HepG2 (cell line): ENCODE results near the gene PRCD. TPM values are rescaled to one million over a fixed set of nuclear protein-coding genes. Genes with fewer than 3 reads are reported as not detected.

Experiments
- CEBPB ChIP-seq: IDR thresholded peaks from 2 replicates; pipeline ENCODE4 v1.6.1; 2011; ENCODE audit warnings: low read depth, low read length, improper control_type of control experiment, borderline replicate concordance
- FOXP1 ChIP-seq, 2 experiments: fragments of 450-650 bp in 1 of 2; IDR thresholded peaks; 2 replicates each; pipeline ENCODE4 v1.6.1; 2017 to 2018; ENCODE audit warnings: antibody characterized with exemption in 1 of 2
- KMT2A ChIP-seq: sonication (generic); formaldehyde crosslinking; IDR thresholded peaks from 2 replicates; pipeline ENCODE4 v1.4.0; 2020; ENCODE audit warnings: missing genetic modification reagents
- LCORL ChIP-seq, 2 experiments: fragments of 450-650 bp in 1 of 2; sonication (generic) in 1 of 2; formaldehyde crosslinking in 1 of 2; IDR thresholded peaks; 2 replicates each; pipeline versions ENCODE4 v1.5.0 to v1.6.1; 2017 to 2020; ENCODE audit warnings: antibody characterized with exemption in 1 of 2, missing genetic modification reagents in 1 of 2
- MTF1 ChIP-seq: sonication (generic); formaldehyde crosslinking; IDR thresholded peaks from 2 replicates; pipeline ENCODE4 v1.5.0; 2020; ENCODE audit warnings: missing genetic modification reagents
- MXD4 ChIP-seq: IDR thresholded peaks from 2 replicates; pipeline ENCODE4 v1.6.1; 2016; ENCODE audit warnings: mild to moderate bottlenecking, missing biosample characterization, missing genetic modification reagents
- MXI1 ChIP-seq: IDR thresholded peaks from 3 replicates; pipeline ENCODE4 v1.6.1; 2012; ENCODE audit warnings: low read depth, low read length, inconsistent platforms, borderline replicate concordance
- NRL ChIP-seq: sonication (generic); formaldehyde crosslinking; IDR thresholded peaks from 2 replicates; pipeline ENCODE4 v1.5.0; 2020; ENCODE audit warnings: missing genetic modification reagents, mild to moderate bottlenecking, moderate library complexity, borderline replicate concordance
- PAF1 ChIP-seq: IDR thresholded peaks from 2 replicates; pipeline ENCODE4 v1.6.1; 2016; ENCODE audit warnings: missing genetic modification reagents, missing compliant biosample characterization
- SALL1 ChIP-seq: sonication (generic); formaldehyde crosslinking; IDR thresholded peaks from 2 replicates; pipeline ENCODE4 v1.8.0; 2022; ENCODE audit warnings: mild to moderate bottlenecking, missing genetic modification reagents
- THRA ChIP-seq: sonication (generic); formaldehyde crosslinking; IDR thresholded peaks from 2 replicates; pipeline ENCODE4 v1.4.0; 2020; ENCODE audit warnings: missing genetic modification reagents, borderline replicate concordance
- ZFP41 ChIP-seq: sonication (generic); formaldehyde crosslinking; IDR thresholded peaks from 2 replicates; pipeline ENCODE4 v1.4.0; 2020; ENCODE audit warnings: mild to moderate bottlenecking, missing genetic modification reagents, borderline replicate concordance
- ZKSCAN8 ChIP-seq: IDR thresholded peaks from 2 replicates; pipeline ENCODE4 v1.6.1; 2016; ENCODE audit warnings: borderline replicate concordance, missing genetic modification reagents, missing compliant biosample characterization
- ZNF256 ChIP-seq: sonication (generic); formaldehyde crosslinking; conservative IDR thresholded peaks from 2 replicates; pipeline ENCODE4 v1.4.0; 2020; ENCODE audit warnings: missing genetic modification reagents
- ZNF652 ChIP-seq: IDR thresholded peaks from 2 replicates; pipeline ENCODE4 v1.6.1; 2016; ENCODE audit warnings: low read depth, borderline replicate concordance
- ZNF709 ChIP-seq: sonication (generic); formaldehyde crosslinking; IDR thresholded peaks from 2 replicates; pipeline ENCODE4 v1.5.0; 2020; ENCODE audit warnings: mild to moderate bottlenecking, missing genetic modification reagents
- ZNF776 ChIP-seq: sonication (generic); formaldehyde crosslinking; IDR thresholded peaks from 2 replicates; pipeline ENCODE4 v1.4.0; 2020; ENCODE audit warnings: mild to moderate bottlenecking, missing genetic modification reagents
- ZSCAN9 ChIP-seq: IDR thresholded peaks from 2 replicates; pipeline ENCODE4 v1.6.1; 2016; ENCODE audit warnings: borderline replicate concordance
- polyA plus RNA-seq, 8 experiments: library from polyadenylated mRNA; depleted of rRNA in 3 of 8; stranded (reverse) in 7 of 8; unstranded in 1 of 8; fragments of >200 nt; fragmentation: Illumina TruSeq in 4 of 8; extraction: Trizol in 4 of 8; gene quantifications; 2 replicates each; pipeline versions ENCODE4 v1.2.1 to v1.2.3, GENCODE V29; 2011 to 2016; ENCODE audit warnings: low read depth in 4 of 8, missing spikeins in 1 of 8, mixed read lengths in 1 of 8; ENCODE audit not compliant: insufficient read depth in 1 of 8
- total RNA-seq, 5 experiments: library from RNA; depleted of rRNA; stranded (reverse); fragments of >200 nt; fragmentation: Illumina TruSeq; extraction: Trizol; gene quantifications; 2 replicates each; pipeline ENCODE4 v1.2.3, GENCODE V29; 2016; ENCODE audit warnings: low read depth in 1 of 5
- TF ChIP-seq, protein P1 (sequence below): sonication (generic); formaldehyde crosslinking; IDR thresholded peaks from 2 replicates; pipeline ENCODE4 v1.5.0; 2020; ENCODE audit warnings: mild to moderate bottlenecking, missing genetic modification reagents, borderline replicate concordance

PRCD gene
- total and polyA plus RNA-seq, 2 of the 13 experiments (the other 11 are each of a cell fraction or from before 2014, with no cell fraction given) = 0.51 TPM; not detected in 1

DNA sequence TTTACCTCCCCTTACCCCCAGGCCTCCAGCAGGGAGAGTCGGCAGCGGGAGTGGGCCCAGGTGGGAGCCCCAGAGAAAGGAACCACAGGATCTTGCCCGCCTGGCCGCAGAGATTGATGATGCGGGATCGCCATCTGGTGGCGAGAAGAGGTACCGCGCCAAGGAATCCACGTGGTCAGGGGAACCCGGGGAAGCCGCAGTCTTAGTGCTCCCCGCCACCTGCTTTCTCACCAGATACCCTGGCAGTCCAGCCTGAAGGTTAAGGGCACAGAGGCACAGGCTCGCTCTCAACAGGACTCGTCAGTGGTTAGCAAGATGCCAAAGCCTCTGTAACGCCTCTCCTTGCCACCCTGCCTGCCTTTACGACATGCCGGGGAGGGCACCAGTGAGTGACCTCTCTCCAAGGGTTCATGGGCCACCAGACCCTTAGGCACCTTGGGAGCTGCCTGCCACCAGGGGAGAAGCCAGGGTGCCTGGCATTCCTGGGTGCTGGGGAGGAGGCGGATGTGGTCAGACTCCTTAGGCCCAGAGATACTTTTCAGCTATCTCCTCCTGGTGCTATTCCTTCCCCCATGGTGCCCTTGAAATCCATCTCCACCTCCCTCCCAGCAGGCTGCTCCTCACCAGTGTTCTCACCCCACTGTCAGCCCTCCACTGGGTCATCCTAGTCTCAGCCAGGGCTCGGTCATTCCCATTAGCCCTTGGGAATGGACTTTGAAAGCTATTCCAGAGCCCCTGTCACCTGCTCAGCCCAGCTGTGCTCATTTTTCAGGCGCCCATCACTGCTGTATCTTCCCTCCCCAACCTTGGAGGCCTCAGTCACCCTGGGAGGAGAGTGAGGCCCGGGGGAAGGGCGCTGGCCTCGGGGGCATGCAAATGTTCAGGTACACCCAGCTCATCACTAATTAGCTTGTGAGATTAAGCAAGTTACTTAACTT is 33.2 kb upstream of the PRCD start (continued):
- no peak for TF ChIP-seq FOXP1 (IDR thresholded peaks at IDR 0.05)
- 0 out of 2 replicates have a peak, but pooled peaks have one; percentile 8 for TF ChIP-seq FOXP1 (CRISPR knock-in tag; IDR thresholded peaks at IDR 0.05)
- TF ChIP-seq ZNF709 = peak; percentile 47; the same call in 1 of the 2 replicates
- TF ChIP-seq MXD4 (CRISPR knock-in tag) = peak; percentile 95
- peak; percentile 79 for TF ChIP-seq NRL
- TF ChIP-seq, protein P1, sequence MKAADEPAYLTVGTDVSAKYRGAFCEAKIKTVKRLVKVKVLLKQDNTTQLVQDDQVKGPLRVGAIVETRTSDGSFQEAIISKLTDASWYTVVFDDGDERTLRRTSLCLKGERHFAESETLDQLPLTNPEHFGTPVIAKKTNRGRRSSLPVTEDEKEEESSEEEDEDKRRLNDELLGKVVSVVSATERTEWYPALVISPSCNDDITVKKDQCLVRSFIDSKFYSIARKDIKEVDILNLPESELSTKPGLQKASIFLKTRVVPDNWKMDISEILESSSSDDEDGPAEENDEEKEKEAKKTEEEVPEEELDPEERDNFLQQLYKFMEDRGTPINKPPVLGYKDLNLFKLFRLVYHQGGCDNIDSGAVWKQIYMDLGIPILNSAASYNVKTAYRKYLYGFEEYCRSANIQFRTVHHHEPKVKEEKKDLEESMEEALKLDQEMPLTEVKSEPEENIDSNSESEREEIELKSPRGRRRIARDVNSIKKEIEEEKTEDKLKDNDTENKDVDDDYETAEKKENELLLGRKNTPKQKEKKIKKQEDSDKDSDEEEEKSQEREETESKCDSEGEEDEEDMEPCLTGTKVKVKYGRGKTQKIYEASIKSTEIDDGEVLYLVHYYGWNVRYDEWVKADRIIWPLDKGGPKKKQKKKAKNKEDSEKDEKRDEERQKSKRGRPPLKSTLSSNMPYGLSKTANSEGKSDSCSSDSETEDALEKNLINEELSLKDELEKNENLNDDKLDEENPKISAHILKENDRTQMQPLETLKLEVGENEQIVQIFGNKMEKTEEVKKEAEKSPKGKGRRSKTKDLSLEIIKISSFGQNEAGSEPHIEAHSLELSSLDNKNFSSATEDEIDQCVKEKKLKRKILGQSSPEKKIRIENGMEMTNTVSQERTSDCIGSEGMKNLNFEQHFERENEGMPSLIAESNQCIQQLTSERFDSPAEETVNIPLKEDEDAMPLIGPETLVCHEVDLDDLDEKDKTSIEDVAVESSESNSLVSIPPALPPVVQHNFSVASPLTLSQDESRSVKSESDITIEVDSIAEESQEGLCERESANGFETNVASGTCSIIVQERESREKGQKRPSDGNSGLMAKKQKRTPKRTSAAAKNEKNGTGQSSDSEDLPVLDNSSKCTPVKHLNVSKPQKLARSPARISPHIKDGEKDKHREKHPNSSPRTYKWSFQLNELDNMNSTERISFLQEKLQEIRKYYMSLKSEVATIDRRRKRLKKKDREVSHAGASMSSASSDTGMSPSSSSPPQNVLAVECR (CRISPR knock-in tag) = peak; percentile 83
- 0 out of 2 replicates have a peak, but pooled peaks have one; percentile 22 for TF ChIP-seq ZNF776 (CRISPR knock-in tag)
- TF ChIP-seq KMT2A = peak; percentile 54; the same call in 1 of the 2 replicates
- TF ChIP-seq ZNF652 = peak; percentile 32; the same call in 1 of the 2 replicates
- TF ChIP-seq PAF1 = no peak
- no peak for TF ChIP-seq MTF1 (CRISPR knock-in tag)
- 0 out of 2 replicates have a peak, but pooled peaks have one; percentile 46 for TF ChIP-seq SALL1 (CRISPR knock-in tag)
- no peak for TF ChIP-seq ZNF256 (CRISPR knock-in tag)
- no peak for TF ChIP-seq LCORL (IDR thresholded peaks at IDR 0.05)
- TF ChIP-seq LCORL (CRISPR knock-in tag; IDR thresholded peaks at IDR 0.05) = 0 out of 2 replicates have a peak, but pooled peaks have one; percentile 28
- TF ChIP-seq MXI1 = peak; percentile 95; the same call in 2 of the 3 replicates
- TF ChIP-seq ZKSCAN8 = 0 out of 2 replicates have a peak, but pooled peaks have one; percentile 47
- TF ChIP-seq ZSCAN9 (CRISPR knock-in tag) = peak; percentile 45; the same call in 1 of the 2 replicates
- TF ChIP-seq CEBPB = no peak
- TF ChIP-seq ZFP41 (CRISPR knock-in tag) = peak; percentile 18; the same call in 1 of the 2 replicates
- TF ChIP-seq THRA (CRISPR knock-in tag) = peak; percentile 73
